NB4 (cell line): ENCODE measurements around the gene GAL3ST2.

Experiments used
- CTCF ChIP-seq: IDR thresholded peaks from one replicate; pipeline ENCODE4 v1.5.1; 2012; ENCODE audit warnings: low read depth, low read length
- MAX ChIP-seq: IDR thresholded peaks from 2 replicates; pipeline ENCODE4 v1.6.1; 2011; ENCODE audit warnings: low read depth, low read length
- MYC ChIP-seq: IDR thresholded peaks from 2 replicates; pipeline ENCODE4 v1.6.1; 2011; ENCODE audit warnings: low read depth, low read length
- POLR2A ChIP-seq: IDR thresholded peaks from 2 replicates; pipeline ENCODE4 v1.6.1; 2011; ENCODE audit warnings: mild to moderate bottlenecking; ENCODE audit not compliant: insufficient read length; ENCODE audit errors: extremely low read depth

- no peak for TF ChIP-seq CTCF
- TF ChIP-seq POLR2A: no peak
- TF ChIP-seq MYC: 0 out of 2 replicates have a peak, but pooled peaks have one; percentile 41
- TF ChIP-seq MAX: peak; percentile 55
Observed at GRCh38 chr2:241842620-241843211, 66.1 kb downstream of the GAL3ST2 start.
